Measurements from ENCODE around the gene RTN4RL1.

Gene RTN4RL1
- 0.75 reads per million for total RNA-seq

DNA sequence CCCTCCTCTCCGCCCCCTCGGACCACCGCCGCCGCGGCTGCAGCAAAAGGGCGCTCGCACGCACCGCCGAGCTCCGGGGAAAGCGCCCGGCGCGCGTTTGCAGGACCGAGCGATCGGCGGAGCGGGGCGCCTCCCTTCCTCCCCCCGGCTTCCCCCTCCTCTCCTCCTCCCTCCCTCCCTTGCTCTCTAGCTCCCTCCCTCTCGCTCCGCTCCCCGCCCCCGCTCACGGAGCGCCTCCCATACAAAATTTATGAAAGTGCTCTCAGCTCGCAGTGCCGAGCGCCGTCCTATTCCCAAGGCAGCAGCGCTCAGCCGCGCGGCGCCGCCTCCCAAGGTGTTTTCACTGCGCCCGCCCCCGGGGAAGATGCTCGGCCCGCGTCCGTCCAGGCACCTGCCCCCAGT, at the start of gene RTN4RL1:
RTN4RL1 (minus strand) TSS at position 115 of the 402 bp plus-strand sequence. CDS start 469 bp downstream, outside the sequence.
- DNase-seq, result peak; percentile 64

- no peak for DNase-seq
Observed at GRCh38 chr17:2074919-2075318, 49.8 kb upstream of the RTN4RL1 start.

DNA sequence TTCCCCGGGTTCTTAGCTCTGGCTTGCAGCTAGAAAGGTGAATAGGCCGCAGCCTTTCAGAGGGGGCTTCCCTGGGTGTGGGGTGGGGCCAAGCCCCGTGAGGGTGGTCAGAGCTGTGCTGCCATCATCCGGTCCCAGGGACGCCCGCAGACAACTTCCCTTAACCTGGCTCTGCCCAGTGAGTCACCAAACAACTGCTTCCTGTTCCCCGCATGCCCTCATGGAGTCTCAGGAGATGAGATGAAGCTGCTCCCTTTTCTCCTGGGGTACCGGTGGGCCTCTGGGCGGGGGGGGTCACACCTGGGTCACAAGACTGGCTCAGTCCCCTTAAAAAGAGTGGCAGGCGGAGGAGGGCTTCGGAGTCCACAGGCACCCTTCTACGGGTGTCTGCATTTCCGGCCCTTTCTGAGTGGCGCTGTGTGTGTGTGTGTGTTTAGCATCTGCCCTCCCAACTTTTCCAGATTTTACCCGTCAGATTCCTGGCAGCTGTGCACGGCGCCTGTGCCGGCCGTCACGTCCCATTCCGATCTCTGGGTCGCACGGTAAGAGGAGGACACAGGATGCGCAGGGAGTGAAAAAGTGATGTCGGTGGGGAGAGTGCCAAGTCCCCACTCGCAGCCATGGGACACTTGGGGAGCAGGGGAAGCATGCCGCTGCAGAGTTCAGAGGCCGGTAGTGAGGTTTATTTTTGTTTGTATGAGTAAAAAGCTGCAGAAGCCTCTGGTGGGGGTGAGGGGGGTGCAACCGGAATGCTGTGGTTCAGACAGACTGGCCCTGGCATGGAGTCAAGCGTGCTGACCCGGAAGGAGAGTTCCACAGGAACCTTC, 46.5 kb upstream of the RTN4RL1 start:
- DNase-seq, result no peak

- no peak for DNase-seq
Observed at GRCh38 chr17:2071024-2071385, 45.9 kb upstream of the RTN4RL1 start.

- no peak for DNase-seq
Observed at GRCh38 chr17:2070241-2071023, 45.3 kb upstream of the RTN4RL1 start.

DNA sequence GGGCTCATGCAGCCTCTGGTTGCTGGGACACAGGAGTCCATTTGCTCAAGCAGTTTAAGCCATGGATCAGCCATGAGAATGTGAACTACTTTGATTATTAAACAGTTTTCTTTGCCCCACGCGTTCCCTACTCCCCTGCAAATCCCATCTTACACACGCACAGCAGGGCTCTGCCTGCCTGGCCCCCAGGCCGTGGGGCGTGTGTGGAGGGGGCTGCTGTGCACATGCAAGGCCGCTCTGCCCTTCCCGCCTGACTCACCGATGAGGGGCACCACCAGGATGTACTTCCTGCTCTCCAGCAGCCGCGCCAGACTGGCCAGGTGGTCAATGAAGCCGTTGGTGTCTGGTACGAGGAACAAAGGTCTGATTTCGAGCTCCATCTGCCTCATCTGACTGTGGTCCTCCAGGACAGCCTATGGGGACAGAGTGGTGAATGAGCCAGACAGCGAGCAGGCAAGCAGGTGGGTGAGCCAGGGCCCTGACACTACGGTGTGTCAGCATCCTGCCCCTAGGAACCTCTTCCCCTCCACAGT, 43.5 kb upstream of the RTN4RL1 start:
- DNase-seq, result no peak

DNA sequence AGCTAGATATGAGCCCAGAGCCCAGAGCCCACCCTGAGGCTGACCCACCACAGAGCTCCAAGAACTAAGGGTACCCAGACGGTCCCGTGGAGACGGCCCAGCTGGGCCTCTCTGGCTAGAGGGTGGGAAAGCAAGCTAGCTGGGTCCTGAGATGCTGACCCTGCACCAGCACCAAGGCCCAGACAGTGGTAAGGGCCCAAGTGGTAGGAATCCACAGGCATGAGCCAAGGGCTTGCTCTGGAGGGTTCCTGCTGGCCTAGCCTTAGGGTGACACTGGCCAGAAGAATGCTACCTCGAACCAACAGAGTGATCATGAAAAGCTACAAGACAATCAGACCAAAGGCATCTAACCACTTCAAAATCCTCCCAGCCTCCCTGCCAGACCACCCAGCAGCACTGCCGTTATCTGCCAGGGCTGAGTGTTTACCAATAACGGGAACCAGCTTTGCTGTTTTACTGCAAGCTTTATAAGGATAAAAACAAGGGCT, 42.9 kb upstream of the RTN4RL1 start:
- no peak for DNase-seq

GRCh38 chr17:2067608-2068024, 42.5 kb upstream of the RTN4RL1 start:
- DNase-seq, result no peak

DNA sequence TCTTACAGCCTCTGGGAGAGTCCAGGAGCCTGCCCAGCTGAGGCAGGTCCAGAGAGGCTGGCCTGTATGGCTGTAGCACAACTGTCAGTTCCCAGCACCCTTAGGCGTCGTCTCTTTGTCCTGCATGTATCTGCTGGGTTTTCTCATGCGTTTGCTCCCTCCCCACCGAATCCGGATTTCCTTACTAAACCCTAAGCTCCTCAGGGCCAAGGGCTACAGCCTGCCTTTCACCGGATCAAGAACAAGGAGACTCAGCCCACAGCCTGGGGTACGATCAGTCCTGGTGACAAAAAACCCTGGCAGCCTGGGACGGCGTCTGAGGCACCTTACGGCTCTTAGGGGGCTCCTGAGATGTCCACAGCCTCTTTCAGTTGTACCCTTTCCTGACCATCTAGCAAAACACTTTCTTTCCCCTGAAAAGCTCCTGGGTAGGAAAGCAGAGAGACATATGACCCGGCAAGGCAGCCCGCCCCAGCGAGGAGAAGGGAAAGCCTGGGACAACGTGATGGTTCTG, 42.0 kb upstream of the RTN4RL1 start:
- no peak for DNase-seq

DNA sequence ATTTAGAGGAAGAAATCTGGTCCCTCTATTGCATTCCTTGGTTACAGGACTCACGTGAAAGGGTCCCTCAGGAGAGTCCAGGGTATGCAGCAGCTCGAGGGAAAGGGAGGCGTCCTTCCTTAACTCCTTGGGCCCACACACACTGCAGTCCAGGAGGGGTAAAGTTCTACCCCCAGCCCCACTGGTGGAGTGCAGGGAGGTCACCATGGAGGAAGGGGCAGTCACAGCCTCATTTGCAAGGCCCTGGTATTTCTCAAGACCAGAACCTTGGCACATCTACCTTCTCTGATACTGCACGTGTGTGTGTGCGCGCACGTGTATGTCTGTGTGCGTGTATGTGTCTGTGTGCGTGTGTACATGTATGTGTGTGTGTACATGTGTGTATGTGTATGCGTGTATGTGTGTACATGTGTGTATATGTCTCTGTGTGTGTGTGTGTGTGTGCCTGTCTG, 40.8 kb upstream of the RTN4RL1 start:
- DNase-seq, result no peak

DNA sequence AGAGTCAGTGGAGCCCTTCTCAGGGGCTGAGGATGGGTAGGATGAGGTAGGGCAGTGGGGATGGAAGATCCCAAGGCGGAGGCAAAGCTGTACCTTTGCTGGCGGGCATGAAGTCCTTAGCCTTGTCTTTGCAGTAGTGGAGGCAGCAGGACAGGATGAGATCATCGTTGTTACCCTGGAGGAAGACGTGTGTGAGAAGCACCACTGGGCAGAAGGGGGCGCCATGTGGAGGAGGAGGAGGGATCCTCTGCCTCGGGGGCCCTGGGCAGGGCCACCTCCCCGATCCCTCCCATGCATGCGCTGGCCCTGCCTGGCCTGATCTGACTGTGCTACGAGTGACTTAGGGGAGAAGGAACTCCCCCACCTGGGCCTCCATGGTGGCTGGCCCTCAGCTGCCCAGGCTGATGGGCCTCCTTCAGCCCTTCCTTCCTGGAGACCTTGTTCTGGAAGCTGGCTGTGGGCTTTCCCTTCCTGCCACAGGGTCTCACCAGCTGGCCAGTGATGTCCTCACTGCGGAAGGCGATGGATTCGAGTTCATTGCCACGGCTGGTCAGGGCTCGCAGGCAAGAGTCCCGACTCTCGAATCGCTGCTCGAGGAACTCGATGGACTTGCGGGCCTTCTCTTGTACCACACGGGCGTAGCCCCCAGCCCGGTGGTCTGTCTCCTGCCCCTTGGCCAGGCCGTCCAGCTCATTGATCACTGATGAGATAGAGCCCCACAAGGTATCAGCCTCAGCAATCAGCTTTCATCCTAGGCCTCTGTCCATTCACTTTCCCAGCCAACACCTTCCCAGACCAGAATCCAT, 40.0 kb upstream of the RTN4RL1 start:
- DNase-seq, result no peak

- DNase-seq, result no peak
Observed at GRCh38 chr17:2064520-2064971, 39.4 kb upstream of the RTN4RL1 start.

DNA sequence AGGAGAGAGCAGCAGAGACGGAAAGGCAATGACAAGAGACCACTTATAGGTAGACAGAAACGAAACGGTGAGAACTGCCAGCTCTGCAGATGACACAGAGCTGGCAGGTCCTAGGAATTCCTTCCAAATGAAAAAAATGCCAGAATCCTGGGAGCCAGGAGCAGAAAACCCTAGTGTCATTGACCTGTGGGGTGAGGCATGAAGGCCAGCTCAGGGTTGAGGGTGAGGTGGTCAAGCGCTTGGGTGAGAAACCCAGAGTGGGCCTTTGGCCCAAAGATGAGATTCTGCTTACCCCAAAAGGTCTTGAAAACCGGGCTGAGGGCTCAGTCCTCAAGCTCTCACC, 39.0 kb upstream of the RTN4RL1 start:
- no peak for DNase-seq

GRCh38 chr17:2063261-2064146, 38.4 kb upstream of the RTN4RL1 start:
- DNase-seq, result no peak

- DNase-seq, result no peak
Observed at GRCh38 chr17:2062571-2063183, 37.5 kb upstream of the RTN4RL1 start.

GRCh38 chr17:2061441-2061958, 36.4 kb upstream of the RTN4RL1 start:
- no peak for DNase-seq

- no peak for DNase-seq
Observed at GRCh38 chr17:2060681-2061440, 35.7 kb upstream of the RTN4RL1 start.

DNA sequence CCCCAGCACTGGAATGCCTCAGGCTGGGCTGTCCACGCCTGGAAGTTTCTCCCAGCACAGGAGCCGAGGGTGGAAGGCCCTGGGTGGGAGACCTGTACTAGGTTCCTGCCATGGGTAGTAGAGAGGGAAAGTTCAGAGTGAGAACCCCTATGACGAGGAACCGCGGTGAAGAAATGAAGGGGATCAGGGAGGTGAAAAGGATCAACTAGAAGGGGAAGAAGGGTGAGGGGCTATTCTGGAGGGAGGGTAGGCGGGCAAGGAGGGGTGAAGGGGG, 35.2 kb upstream of the RTN4RL1 start:
- no peak for DNase-seq

- DNase-seq, result no peak
Observed at GRCh38 chr17:2059547-2060384, 34.6 kb upstream of the RTN4RL1 start.

All from effector CD4-positive, alpha-beta T cell (primary cell).